Sigmoid colon (tissue), 7 donors: ENCODE data around the gene KLHL5. TPM values are rescaled to one million over a fixed set of nuclear protein-coding genes. Genes with fewer than 3 reads are reported as not detected.

Experiments used
- DNase-seq: peaks from one replicate; pipeline ENCODE4 v3.0.0-alpha.2; 2019
- H3K27ac ChIP-seq, 4 donors: fragments of 200-600 bp; sonication (generic); one replicate each; pipeline ENCODE4 v1.5.1; 2016 to 2019; ENCODE audit warnings: mild to moderate bottlenecking in 1 of 4
- H3K27me3 ChIP-seq, 3 donors: fragments of 200-600 bp; sonication (generic); one replicate each; pipeline ENCODE4 v1.5.1; 2019; ENCODE audit warnings: mild to moderate bottlenecking in 1 of 3
- H3K36me3 ChIP-seq, 4 donors: fragments of 200-600 bp; sonication (generic); one replicate each; pipeline ENCODE4 v1.5.1; 2016 to 2019
- H3K4me1 ChIP-seq, 4 donors: fragments of 200-600 bp; sonication (generic); one replicate each; pipeline ENCODE4 v1.5.1; 2017 to 2019
- H3K4me3 ChIP-seq, 4 donors: fragments of 200-600 bp; sonication (generic); one replicate each; pipeline ENCODE4 v1.5.1; 2017 to 2019; ENCODE audit warnings: mild to moderate bottlenecking in 2 of 4, moderate library complexity in 1 of 4
- H3K9me3 ChIP-seq, 4 donors: fragments of 200-600 bp in 3 of 4; sonication (generic) in 3 of 4; one replicate each; pipeline versions ENCODE4 v1.5.1 to v1.6.1; 2013 to 2019
- EP300 ChIP-seq, 4 donors: sonication (generic); formaldehyde crosslinking; IDR thresholded peaks; one replicate each; pipeline ENCODE4 v1.6.1; 2017; ENCODE audit warnings: antibody characterized with exemption in 4 of 4
- POLR2A ChIP-seq, 2 donors: fragments of 450-650 bp; IDR thresholded peaks; one replicate each; pipeline ENCODE4 v1.6.1; 2016; ENCODE audit warnings: antibody characterized with exemption in 2 of 2, mild to moderate bottlenecking in 2 of 2, moderate library complexity in 2 of 2
- POLR2AphosphoS5 ChIP-seq, 4 donors: sonication (generic); formaldehyde crosslinking; IDR thresholded peaks; one replicate each; pipeline ENCODE4 v1.6.1; 2017; ENCODE audit warnings: antibody characterized with exemption in 4 of 4
- WGBS, 2 donors: extraction: QIAGEN DNeasy Blood & Tissue Kit; methylation state at CpG; one replicate each; pipeline ENCODE4 v1.1.7; 2013; 5-methylcytosine and 5-hydroxymethylcytosine counted together
- intact Hi-C: fragments of 100-400 bp; cut with DNase I; formaldehyde crosslinking; loops from one replicate; pipeline ENCODE4 v1.15.1; 2023
- polyA plus RNA-seq, 3 donors: library from polyadenylated mRNA; stranded (reverse); fragments of 200-250 nt; gene quantifications; one replicate each; pipeline ENCODE4 v1.2.3, GENCODE V29; 2013
- total RNA-seq, 4 donors: library from RNA; depleted of rRNA; stranded (reverse); fragments of >200 nt; gene quantifications; one replicate each; pipeline ENCODE4 v1.1.0, GENCODE V29; 2016
- TF ChIP-seq, protein P1 (sequence below), 4 experiments: fragments of 450-650 bp in 3 of 4; fragments of 200-600 bp in 1 of 4; IDR thresholded peaks; one replicate each; pipeline ENCODE4 v1.5.1; 2016 to 2019; ENCODE audit warnings: antibody characterized with exemption in 4 of 4, mild to moderate bottlenecking in 3 of 4, moderate library complexity in 2 of 4
- donor health status: healthy with polysubstance abuse.
- donor health status: Bipolar disorder and iron deficiency.
- donor health status: healthy.

Gene KLHL5
- 100 to 1,000 TPM in 3 of 4 donors, 10 to 100 TPM in 1; 88.5 to 179 (median 161) TPM for total RNA-seq
- polyA plus RNA-seq, result 10 to 100 TPM in 1 of 3 donors, 1 to 10 TPM in 2; 5.8 to 15.2 (median 6.6) TPM

DNA sequence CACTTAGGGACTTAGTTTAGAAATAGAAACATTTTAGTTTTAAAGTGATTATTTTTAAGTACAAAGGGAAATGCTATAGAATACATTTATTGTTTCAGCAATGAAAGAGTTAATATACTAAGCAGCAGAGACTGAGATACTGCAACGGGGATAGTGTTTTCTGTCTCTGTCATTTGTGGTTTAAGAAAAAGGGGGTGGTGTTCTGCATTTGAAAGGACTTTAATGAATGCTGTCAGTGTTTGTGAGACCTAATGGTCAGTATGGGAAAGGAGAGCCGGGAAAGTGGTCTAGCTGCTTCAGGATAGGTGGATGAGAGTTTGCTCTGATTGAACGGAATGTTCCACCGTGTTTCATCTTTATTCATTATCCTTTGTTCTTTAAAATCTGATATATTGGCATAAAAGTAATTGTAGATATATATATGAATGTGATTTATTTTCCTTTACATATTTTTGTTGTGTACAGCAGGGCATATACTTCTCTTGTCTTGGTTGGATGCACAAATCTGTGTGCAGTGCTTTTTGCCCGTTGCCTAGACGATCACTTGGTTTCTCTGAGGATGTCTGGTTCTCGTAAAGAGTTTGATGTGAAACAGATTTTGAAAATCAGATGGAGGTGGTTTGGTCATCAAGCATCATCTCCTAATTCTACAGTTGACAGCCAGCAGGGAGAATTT is at the start of gene KLHL5:
Gene KLHL5, plus strand, starts transcription at position 139 of the 676 bp plus-strand sequence. Its CDS starts 421 bp downstream, at position 560.
- WGBS, 2 donors, result 60 to 62% methylated on average over 7 of the region's 7 CpGs
- H3K4me1 ChIP-seq, result peaks cover 0 to 67% (median 25%) of the 10 kb centered on the region in 4 donors
- TF ChIP-seq EP300 (IDR thresholded peaks at IDR 0.05) (no peak), POLR2AphosphoS5 (IDR thresholded peaks at IDR 0.05) (no peak), POLR2A (IDR thresholded peaks at IDR 0.05) (no peak)
- TF ChIP-seq, protein P1, sequence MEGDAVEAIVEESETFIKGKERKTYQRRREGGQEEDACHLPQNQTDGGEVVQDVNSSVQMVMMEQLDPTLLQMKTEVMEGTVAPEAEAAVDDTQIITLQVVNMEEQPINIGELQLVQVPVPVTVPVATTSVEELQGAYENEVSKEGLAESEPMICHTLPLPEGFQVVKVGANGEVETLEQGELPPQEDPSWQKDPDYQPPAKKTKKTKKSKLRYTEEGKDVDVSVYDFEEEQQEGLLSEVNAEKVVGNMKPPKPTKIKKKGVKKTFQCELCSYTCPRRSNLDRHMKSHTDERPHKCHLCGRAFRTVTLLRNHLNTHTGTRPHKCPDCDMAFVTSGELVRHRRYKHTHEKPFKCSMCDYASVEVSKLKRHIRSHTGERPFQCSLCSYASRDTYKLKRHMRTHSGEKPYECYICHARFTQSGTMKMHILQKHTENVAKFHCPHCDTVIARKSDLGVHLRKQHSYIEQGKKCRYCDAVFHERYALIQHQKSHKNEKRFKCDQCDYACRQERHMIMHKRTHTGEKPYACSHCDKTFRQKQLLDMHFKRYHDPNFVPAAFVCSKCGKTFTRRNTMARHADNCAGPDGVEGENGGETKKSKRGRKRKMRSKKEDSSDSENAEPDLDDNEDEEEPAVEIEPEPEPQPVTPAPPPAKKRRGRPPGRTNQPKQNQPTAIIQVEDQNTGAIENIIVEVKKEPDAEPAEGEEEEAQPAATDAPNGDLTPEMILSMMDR (IDR thresholded peaks at IDR 0.05), result no peak
- no peak within 1 kb of the TSS for H3K27ac ChIP-seq
- no peaks in the 10 kb centered on the region for H3K27me3 ChIP-seq
- H3K36me3 ChIP-seq, result no peaks in the 10 kb centered on the region
- H3K4me3 ChIP-seq, result no peak within 1 kb of the TSS
- no peaks in the 10 kb centered on the region for H3K9me3 ChIP-seq
- intact Hi-C loops, result no loop called here
- no peak for DNase-seq

DNA sequence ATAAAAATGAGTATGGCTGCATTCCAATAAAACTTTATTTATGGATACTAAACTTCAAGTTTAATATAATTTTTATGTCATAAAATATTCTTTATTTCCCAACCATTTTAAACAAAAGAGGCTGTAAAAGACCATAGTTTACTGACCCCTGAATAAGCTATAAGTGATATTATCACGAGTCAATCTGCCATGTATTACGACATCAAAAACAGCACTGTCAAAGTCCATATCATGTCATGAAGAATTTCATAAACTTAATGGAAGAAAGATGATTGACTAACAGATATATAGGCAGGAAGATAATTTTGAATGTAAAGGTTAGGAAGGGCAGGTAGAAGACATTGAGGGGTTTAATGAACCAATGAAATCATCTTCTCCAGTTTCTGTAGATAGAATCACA is 48.0 kb upstream of the KLHL5 start:
- H3K27me3 ChIP-seq, result no peaks in the 10 kb centered on the region
- intact Hi-C loops, result no loop called here
- no peaks in the 10 kb centered on the region for H3K4me1 ChIP-seq
- H3K4me3 ChIP-seq, result no peak overlapping the region
- 43 to 79% methylated on average over 2 of the region's 2 CpGs for whole genome bisulfite sequencing, 2 donors
- TF ChIP-seq EP300 (IDR thresholded peaks at IDR 0.05), result no peak
- no peak for TF ChIP-seq POLR2AphosphoS5 (IDR thresholded peaks at IDR 0.05)
- TF ChIP-seq POLR2A (IDR thresholded peaks at IDR 0.05), result no peak
- TF ChIP-seq, protein P1 (IDR thresholded peaks at IDR 0.05), result no peak
- no peak overlapping the region for H3K27ac ChIP-seq
- peaks cover 0 to 5% (median 0%) of the 10 kb centered on the region in 4 donors for H3K9me3 ChIP-seq
- no peak for DNase-seq
- H3K36me3 ChIP-seq, result no peaks in the 10 kb centered on the region

GRCh38 chr4:39020130-39020529 is 41.9 kb upstream of the KLHL5 start:
- no peak for DNase-seq
- Histone ChIP-seq H3K4me3 (no peak overlapping the region), H3K27me3 (no peaks in the 10 kb centered on the region), H3K9me3 (peaks cover 0 to 3% (median 0%) of the 10 kb centered on the region in 4 donors), H3K27ac (no peak overlapping the region), H3K4me1 (no peaks in the 10 kb centered on the region), H3K36me3 (no peaks in the 10 kb centered on the region)
- TF ChIP-seq, protein P1 (IDR thresholded peaks at IDR 0.05), result no peak
- TF ChIP-seq EP300 (IDR thresholded peaks at IDR 0.05) (no peak), POLR2A (IDR thresholded peaks at IDR 0.05) (no peak)
- intact Hi-C loops, result no loop called here
- WGBS, 2 donors, result 62 to 80% methylated on average over 4 of the region's 4 CpGs

GRCh38 chr4:39021631-39022030 is 40.4 kb upstream of the KLHL5 start:
- WGBS, 2 donors, result 95 to 97% methylated on average over 3 of the region's 3 CpGs

More at GRCh38 chr4:39021631-39022030, 40.4 kb upstream of the KLHL5 start:
- no peaks in the 10 kb centered on the region for H3K36me3 ChIP-seq
- no peak for TF ChIP-seq EP300 (IDR thresholded peaks at IDR 0.05)
- TF ChIP-seq POLR2A (IDR thresholded peaks at IDR 0.05), result no peak
- no peak for TF ChIP-seq POLR2AphosphoS5 (IDR thresholded peaks at IDR 0.05)
- TF ChIP-seq, protein P1 (IDR thresholded peaks at IDR 0.05), result no peak
- no peak for DNase-seq
- no peak overlapping the region for H3K4me3 ChIP-seq
- no peaks in the 10 kb centered on the region for H3K9me3 ChIP-seq
- no peaks in the 10 kb centered on the region for H3K27me3 ChIP-seq
- no peak overlapping the region for H3K27ac ChIP-seq
- intact Hi-C loops, result no loop called here
- H3K4me1 ChIP-seq, result no peaks in the 10 kb centered on the region
